GM19043 (cell line): Measurements from ENCODE around the gene PDYN.

ENCODE experiments used
- ATAC-seq: cut with Tn5 transposase; IDR thresholded peaks from one replicate; pipeline ENCODE4 v1.9.1; 2021; ENCODE audit warnings: low read depth; ENCODE audit not compliant: unreplicated experiment

The PDYN gene

DNA sequence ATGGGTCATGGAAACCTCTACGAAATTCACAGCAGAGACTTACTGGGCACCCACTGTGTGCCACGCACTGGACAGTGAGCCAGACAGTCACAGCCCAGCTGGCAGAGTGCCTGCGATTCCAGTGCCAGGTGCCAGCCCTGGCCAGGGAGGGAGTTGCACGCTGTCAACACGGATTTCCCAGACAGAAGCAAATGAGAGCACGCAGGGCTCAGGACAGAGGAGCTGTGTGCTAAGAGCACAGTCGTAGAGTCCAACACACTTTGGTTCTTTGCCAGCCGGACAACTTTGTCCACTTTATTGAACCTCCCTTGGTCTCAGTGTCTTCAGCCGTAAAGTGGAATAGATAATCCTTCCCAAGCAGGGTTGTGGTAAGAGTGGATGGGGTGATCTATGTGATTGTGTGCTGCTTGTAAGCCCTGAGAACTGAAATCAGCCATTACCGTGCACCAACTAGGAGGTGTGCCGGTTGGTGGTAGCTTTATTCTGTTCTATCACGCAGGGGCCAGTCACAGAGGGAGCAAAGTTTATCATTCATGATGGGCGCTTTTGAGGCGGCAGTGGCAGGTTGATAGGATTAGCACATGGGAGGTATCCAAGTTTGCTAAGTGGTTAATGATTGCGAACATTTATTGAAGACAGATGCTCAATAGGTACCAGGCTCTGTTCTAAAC, 58.0 kb downstream of the PDYN start:
- no peak for ATAC-seq

DNA sequence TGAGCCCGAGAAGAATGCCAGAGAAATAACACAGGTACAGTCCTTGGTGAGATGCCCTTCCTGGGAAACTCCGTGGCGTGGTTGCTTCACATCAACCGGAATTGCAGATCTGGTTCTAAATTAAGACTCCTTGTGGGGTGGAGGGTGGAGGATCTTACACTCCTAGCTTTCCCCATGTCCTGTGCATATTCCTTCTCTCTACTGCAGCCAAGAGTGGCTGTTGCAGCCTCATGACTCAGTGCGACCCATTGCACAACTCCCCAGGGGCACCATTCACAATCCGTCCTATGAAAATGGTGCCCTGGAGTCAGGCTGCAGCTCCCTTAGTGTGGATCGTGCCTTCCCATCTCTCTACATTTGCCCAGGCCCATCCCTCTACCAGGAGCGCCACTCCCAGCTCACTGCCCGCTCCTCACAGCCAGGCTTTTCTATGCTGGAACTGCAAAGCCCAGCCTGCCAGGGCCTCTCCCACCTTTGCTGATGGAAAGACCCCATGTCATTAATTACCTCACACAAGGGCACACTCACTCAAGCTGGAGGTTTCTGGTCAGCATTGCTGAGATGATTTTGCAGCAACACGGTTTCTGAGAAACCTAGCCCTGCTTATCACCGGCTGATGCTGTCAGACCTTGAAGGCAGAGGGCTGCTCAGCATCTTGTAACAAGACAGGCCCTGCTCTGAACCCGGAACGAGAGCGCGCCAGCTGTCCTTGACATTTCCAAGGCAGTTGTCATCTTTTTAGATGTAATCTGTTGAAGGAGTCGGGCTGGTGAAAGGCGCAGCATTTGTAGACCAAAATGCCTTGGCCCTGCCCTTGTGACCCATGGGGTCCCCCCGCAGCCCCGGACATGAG, 58.9 kb downstream of the PDYN start:
- ATAC-seq = no peak

DNA sequence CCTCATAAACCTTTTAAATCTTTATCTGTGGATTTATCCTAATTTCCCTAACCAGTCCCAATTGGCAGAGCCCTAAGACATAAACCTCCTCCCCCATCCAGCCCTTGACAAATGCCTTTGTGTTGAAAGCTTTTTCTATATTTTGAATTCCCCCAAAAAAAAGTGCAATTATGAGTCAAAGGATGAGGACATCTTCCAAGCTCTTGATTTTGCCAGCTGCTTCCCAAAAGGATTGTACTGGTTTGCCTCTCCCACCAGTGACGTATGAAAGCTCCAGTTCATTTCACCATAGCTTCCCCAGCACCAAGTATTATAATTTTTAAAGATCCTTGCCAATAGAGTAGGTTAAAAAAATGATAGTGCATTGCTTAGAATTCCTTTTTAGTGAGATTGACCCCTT, 59.7 kb downstream of the PDYN start:
- ATAC-seq = no peak

DNA sequence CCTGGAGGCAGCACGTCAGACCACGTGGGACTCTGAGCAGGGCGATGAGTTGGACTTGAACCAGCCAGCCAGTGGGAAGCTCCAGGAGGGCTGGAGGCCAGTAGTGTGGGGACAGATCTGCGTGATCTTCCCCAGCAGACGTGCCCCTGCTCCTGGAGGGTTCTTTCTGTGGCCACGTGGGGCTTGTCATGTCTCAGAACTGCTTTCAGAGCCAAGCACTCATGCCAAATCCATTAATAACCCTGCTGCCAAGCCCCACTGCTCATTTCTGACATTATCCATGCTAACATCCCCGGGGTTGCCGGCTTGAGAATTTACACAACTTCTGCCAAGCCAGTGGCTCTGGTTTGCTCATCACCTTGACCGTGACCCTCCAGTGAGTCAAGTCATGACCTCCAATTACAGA, 60.4 kb downstream of the PDYN start:
- ATAC-seq = no peak

DNA sequence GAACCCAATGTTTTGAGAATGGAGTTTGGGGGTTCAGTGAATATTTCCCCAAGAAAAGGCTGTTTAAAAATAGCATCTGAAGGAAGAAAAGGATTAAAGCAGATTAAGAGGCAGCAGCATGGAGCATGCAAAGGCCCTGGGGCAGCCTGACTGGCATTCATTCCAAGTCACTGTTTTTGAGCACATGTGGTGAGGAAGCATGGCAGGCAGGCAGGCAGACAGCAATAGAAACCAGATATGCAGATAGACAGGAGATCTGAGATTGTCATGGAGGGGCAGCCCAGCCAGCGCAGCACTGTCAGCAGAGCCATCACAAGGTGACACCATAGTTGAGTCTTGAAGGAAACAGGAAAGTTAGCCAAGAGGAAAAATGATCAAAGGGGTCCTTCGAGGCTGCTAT, 60.9 kb downstream of the PDYN start:
- ATAC-seq = no peak

DNA sequence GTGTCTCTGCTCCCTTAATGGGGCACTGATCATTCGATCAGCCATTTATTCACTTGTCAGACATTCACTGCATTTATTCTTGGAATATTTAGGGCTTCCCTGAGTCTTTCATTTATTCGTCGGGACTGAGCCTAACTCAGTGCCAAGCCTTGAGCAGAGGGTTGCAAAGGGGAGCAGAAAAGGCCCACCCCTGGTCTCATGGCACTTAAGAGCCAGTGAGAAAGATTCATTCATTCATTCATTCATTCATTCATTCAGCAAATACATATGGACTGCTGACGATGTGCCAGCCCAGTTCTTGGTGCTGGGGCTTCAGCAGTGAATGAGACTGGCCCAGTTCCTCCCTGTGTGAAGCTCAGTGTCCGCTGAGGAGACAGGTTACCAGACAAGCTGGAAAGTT, 62.0 kb downstream of the PDYN start:
- ATAC-seq = no peak

DNA sequence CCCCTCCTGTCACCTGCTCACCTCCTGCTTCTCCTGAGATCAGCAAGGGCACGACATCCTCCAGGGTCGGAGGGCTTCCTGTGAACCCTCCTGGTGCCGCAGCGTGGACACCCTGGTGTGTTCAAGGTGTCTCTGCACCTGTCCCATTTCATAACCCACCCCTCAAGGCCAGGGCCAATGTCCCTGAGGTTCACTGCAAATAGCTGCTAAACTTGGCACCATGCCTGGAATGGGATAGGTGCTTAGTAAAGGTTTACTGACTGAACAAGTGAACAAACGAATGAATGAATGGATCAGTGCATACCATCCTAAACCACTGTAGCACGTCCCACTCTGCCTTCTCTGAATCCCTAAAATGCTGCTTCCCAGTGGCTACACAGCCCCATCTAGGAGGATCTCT, 63.7 kb downstream of the PDYN start:
- ATAC-seq = no peak

DNA sequence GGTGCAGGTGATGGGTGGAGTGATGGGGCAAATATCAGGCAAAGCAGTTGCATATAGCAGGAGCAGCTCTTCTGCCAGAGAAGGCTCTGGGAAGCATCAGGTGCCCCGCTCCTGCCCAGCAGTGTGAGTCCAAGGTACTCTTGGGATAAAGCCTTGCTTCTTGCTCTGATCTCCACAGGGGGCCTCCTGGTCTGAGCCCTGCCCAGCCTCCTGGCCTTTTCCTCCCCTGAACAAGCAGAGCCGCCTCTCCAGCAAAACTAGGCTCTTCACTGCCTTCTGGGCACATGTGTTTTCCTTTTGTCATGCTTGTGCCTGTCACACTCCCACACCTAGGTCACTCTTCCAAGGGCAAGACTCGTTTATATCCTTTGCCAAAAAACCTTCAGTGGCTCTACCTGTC, 64.4 kb downstream of the PDYN start:
- ATAC-seq = no peak

DNA sequence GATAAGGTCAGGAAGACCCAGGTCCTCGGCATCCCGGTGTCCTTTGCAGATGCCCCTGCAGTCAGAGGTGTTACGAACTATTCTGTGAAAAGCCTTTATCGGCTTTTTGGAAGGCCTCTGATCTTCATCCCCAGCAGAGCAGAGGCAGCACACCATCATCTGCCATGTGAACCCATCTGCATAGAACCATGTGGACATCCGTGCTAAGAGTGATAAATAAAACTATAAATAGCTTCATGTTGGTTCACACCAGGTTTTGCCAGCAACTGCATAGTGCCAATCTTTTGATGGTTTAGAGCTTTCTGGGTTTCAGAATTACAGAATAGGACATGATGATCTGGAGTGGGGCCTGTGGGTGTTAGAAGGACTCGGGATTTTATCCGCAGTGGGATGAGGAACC, 65.1 kb downstream of the PDYN start:
- no peak for ATAC-seq
